Skin epidermis (tissue), 12 donors: ENCODE results near the gene SLC4A7.
"Not testable (repeated sequence)": the region's sequence is repeated elsewhere in the genome, so short reads cannot be mapped to it uniquely, and the experiment has no call there.

Source experiments
- H3K27ac ChIP-seq, 21 experiments: fragments of 200-600 bp; sonication (generic) in 11 of 21; one replicate each; pipeline ENCODE4 v1.5.0; 2020; ENCODE audit warnings: mild to moderate bottlenecking in 3 of 21, inconsistent platforms in 2 of 21, moderate library complexity in 2 of 21
- H3K4me3 ChIP-seq, 7 experiments: fragments of 200-600 bp; sonication (generic) in 2 of 7; one replicate each; pipeline ENCODE4 v1.5.0; 2020; ENCODE audit warnings: inconsistent platforms in 2 of 7, mild to moderate bottlenecking in 2 of 7, moderate library complexity in 1 of 7

Gene SLC4A7

GRCh38 chr3:27449530-27450150, 34.5 kb downstream of the SLC4A7 start:
- Histone ChIP-seq H3K4me3 (no peak overlapping the region), H3K27ac (no peak overlapping the region)

GRCh38 chr3:27442995-27443394, 41.2 kb downstream of the SLC4A7 start:
- not testable (repeated sequence) for H3K4me3 ChIP-seq

GRCh38 chr3:27438352-27438751, 45.8 kb downstream of the SLC4A7 start:
- H3K27ac ChIP-seq, H3K4me3 ChIP-seq: not testable (repeated sequence)

More at GRCh38 chr3:27442995-27443394, 41.2 kb downstream of the SLC4A7 start:
- not testable (repeated sequence) for H3K27ac ChIP-seq

- H3K4me3 ChIP-seq = no peak overlapping the region
- H3K27ac ChIP-seq = no peak overlapping the region
These were observed 53.1 kb downstream of the SLC4A7 start for GRCh38 chr3:27431116-27431515.

- Histone ChIP-seq H3K4me3 (no peak overlapping the region), H3K27ac (no peak overlapping the region)
These were observed 54.3 kb downstream of the SLC4A7 start for GRCh38 chr3:27429909-27430308.

GRCh38 chr3:27428446-27428845, 55.7 kb downstream of the SLC4A7 start:
- no peak overlapping the region for H3K4me3 ChIP-seq

GRCh38 chr3:27426926-27427325, 57.3 kb downstream of the SLC4A7 start:
- no peak overlapping the region for H3K27ac ChIP-seq
- no peak overlapping the region for H3K4me3 ChIP-seq

More at GRCh38 chr3:27428446-27428845, 55.7 kb downstream of the SLC4A7 start:
- H3K27ac ChIP-seq = no peak overlapping the region

- no peak overlapping the region for H3K27ac ChIP-seq
- no peak overlapping the region for H3K4me3 ChIP-seq
These were observed 58.2 kb downstream of the SLC4A7 start for GRCh38 chr3:27425896-27426565.

GRCh38 chr3:27424812-27425521, 59.2 kb downstream of the SLC4A7 start:
- H3K4me3 ChIP-seq, H3K27ac ChIP-seq: not testable (repeated sequence)

- no peak overlapping the region for H3K4me3 ChIP-seq
- no peak overlapping the region for H3K27ac ChIP-seq
These were observed 60.7 kb downstream of the SLC4A7 start for GRCh38 chr3:27423463-27423862.

GRCh38 chr3:27422617-27423016, 61.6 kb downstream of the SLC4A7 start:
- Histone ChIP-seq H3K27ac (no peak overlapping the region), H3K4me3 (no peak overlapping the region)

- no peak overlapping the region for H3K27ac ChIP-seq
These were observed 69.0 kb downstream of the SLC4A7 start for GRCh38 chr3:27415202-27415601.

GRCh38 chr3:27392950-27393679, 91.1 kb downstream of the SLC4A7 start:
- Histone ChIP-seq H3K27ac (no peak overlapping the region), H3K4me3 (no peak overlapping the region)

More at GRCh38 chr3:27415202-27415601, 69.0 kb downstream of the SLC4A7 start:
- no peak overlapping the region for H3K4me3 ChIP-seq

- not testable (repeated sequence) for H3K4me3 ChIP-seq, H3K27ac ChIP-seq
These were observed 91.8 kb downstream of the SLC4A7 start for GRCh38 chr3:27392414-27392813.

GRCh38 chr3:27391796-27392195, 92.4 kb downstream of the SLC4A7 start:
- Histone ChIP-seq H3K4me3 (no peak overlapping the region), H3K27ac (no peak overlapping the region)

- Histone ChIP-seq H3K27ac (no peak overlapping the region), H3K4me3 (no peak overlapping the region)
These were observed 96.6 kb downstream of the SLC4A7 start for GRCh38 chr3:27387625-27388024.

GRCh38 chr3:27385504-27385903, 98.7 kb downstream of the SLC4A7 start:
- Histone ChIP-seq H3K27ac (no peak overlapping the region), H3K4me3 (no peak overlapping the region)

- Histone ChIP-seq H3K4me3 (no peak overlapping the region), H3K27ac (no peak overlapping the region)
These were observed 100.0 kb downstream of the SLC4A7 start for GRCh38 chr3:27384191-27384590.

GRCh38 chr3:27380433-27381357, 103.5 kb downstream of the SLC4A7 start:
- Histone ChIP-seq H3K27ac (no peak overlapping the region), H3K4me3 (no peak overlapping the region)
